NCI-H524 treated with DMSO at 0.1 percent for 48 hours (cell line): Measurements from ENCODE around the gene PLA1A.
A peak's percentile ranks its signal among the peaks of the same experiment; 100 is the strongest.
"Not testable (repeated sequence)": the region's sequence is repeated elsewhere in the genome, so short reads cannot be mapped to it uniquely, and the experiment has no call there.

ENCODE experiments used
- DNase-seq: peaks from one replicate; lab custom pipeline; 2025; lab: John Stamatoyannopoulos, UW

Gene PLA1A

GRCh38 chr3:119662604-119663373, 65.1 kb downstream of the PLA1A start:
- DNase-seq: no peak

DNA sequence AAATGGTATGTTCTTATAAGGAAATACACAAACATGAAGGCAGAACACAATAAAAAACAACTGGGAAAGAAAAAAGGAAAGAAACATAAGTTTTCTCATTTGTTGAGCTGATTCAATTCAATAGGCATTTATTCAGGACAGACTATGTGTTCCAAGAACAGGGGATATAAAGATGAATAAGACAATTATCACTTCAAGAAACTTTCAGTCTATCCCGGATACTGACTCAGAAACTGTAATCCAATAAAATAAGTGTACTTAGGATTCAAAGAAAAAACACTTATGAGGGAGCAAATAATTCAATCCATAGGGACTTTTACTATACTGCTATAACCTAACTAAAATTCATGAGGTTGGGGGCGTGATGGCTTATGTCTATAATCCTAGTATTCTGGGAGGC, 66.2 kb downstream of the PLA1A start:
- DNase-seq: no peak

DNA sequence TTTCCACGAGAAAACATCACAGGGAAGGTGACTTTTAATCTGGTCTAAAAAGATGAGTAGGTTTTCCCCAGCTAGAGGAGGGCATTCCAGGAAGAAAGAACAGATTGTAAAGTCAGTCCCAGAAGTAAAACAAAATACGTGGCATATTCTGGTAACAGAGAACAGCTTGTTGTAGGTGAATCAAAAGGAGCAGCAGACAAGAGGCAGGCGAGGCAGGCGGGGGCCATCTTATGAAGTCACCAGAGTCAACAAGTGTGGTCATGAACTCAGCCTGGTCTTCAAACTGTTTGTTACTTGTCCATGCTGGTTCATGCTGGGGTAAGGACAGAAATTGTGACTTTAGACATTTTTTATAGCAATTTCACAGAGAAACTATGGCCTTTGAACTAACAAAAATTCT, 66.7 kb downstream of the PLA1A start:
- no peak for DNase-seq

GRCh38 chr3:119664850-119665379, 67.2 kb downstream of the PLA1A start:
- DNase-seq: no peak

DNA sequence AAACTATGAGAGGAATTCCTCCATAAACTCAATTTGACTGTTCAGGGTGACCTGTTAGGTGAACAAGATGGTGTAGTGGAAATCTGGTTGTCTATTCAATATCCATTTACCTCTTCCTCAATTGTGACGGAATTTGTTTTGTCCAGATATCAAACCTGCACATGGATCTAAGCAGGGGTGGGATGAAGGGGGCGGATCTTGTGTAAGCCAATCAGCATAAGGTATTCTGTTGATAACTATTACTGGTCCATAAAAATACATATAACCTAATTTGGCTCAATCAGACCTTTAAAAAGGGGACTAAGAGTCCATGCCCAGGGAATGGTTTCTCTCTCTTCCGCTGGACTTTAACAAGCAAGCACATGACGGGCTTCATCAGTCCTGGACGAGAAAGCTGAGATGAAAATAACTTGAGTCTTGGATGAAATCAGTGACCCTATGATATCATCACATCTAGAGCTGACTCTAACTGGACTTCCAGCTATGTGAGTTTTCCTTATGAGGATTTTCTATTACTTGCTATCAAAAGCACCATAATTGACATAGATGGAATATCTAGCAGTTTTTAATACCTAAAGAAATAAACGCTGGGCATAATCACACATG, 68.4 kb downstream of the PLA1A start:
- DNase-seq: no peak

GRCh38 chr3:119669906-119670570, 72.4 kb downstream of the PLA1A start:
- DNase-seq: no peak

DNA sequence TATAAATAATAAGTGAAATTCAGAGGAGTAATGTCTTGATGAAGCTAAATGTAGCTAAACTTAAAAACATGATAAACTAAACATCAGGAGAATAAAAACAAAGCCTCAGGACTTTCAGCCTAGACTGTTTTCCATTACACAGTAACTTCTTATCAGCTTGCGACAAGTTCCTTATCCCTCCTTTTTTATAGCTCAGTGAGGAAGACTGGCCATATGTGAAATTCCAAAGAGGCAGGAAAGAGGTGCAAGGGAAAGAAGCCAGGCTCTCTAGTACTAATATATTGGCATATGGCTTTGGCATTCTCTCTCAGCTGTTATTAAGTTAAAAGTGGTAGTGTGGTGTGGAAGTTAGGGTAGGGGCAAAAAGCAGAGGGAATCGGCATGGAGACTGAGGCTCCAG, 75.1 kb downstream of the PLA1A start:
- DNase-seq: no peak

DNA sequence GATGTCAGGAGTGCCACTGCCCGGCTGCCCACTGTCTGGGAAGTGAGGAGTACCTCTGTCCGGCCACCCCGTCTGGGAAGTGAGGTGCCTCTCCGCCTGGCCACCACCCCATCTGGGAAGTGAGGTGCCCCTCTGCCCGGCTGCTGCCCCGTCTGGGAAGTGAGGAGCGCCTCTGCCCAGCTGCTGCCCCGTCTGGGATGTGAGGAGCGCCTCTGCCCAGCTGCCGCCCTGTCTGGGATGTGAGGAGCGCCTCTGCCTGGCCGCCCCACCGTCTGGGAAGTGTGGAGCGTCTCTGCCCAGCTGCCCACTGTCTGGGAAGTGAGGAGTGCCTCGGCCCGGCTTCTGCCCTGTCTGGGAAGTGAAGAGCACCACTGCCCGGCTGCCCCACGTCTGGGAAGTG, 76.2 kb downstream of the PLA1A start:
- DNase-seq: no peak

GRCh38 chr3:119675188-119675874, 77.6 kb downstream of the PLA1A start:
- no peak for DNase-seq

DNA sequence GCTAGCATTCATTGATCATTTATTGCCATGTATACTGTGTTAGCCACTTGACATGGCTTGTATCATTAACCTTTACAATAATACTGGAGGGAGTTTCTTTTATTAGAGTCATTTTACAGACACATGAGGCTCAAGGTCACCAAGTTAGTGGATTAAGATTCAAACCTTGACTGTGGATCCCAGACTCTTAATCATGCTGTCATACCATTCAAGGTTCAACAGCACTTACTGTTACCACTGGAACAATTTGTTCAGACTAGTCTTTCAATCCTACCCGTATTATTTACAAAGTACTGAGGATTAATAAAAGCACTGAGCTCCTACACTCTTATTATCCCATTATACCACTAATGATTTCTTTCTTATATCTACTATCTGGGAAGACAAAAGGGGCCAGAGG, 78.3 kb downstream of the PLA1A start:
- DNase-seq: no peak

- peak; percentile 96 for DNase-seq
These were observed 79.3 kb downstream of the PLA1A start, which contains the start of gene COX17 for GRCh38 chr3:119676771-119677640. COX17 (minus strand) TSS chr3:119677406; CDS start chr3:119677310, 96 bp downstream.

GRCh38 chr3:119677641-119677934, 79.9 kb downstream of the PLA1A start:
- no peak for DNase-seq

- DNase-seq: not testable (repeated sequence)
These were observed 80.5 kb downstream of the PLA1A start for GRCh38 chr3:119678209-119678608.
